HG02678 (cell line): Measurements from ENCODE around the gene CCDC106.

Source experiments
- ATAC-seq: cut with Tn5 transposase; IDR thresholded peaks from one replicate; pipeline ENCODE4 v1.9.1; 2021; ENCODE audit warnings: mild to moderate bottlenecking, moderate library complexity; ENCODE audit not compliant: unreplicated experiment

Gene CCDC106

GRCh38 chr19:55667006-55667381, 19.0 kb downstream of the CCDC106 start:
- no peak for ATAC-seq

GRCh38 chr19:55667511-55667910, 19.5 kb downstream of the CCDC106 start:
- ATAC-seq, result no peak

GRCh38 chr19:55667958-55668357, 19.9 kb downstream of the CCDC106 start:
- ATAC-seq, result no peak

- ATAC-seq, result no peak
Observed at GRCh38 chr19:55668603-55669348, 20.8 kb downstream of the CCDC106 start.

- no peak for ATAC-seq
Observed at GRCh38 chr19:55669418-55670279, 21.6 kb downstream of the CCDC106 start.

DNA sequence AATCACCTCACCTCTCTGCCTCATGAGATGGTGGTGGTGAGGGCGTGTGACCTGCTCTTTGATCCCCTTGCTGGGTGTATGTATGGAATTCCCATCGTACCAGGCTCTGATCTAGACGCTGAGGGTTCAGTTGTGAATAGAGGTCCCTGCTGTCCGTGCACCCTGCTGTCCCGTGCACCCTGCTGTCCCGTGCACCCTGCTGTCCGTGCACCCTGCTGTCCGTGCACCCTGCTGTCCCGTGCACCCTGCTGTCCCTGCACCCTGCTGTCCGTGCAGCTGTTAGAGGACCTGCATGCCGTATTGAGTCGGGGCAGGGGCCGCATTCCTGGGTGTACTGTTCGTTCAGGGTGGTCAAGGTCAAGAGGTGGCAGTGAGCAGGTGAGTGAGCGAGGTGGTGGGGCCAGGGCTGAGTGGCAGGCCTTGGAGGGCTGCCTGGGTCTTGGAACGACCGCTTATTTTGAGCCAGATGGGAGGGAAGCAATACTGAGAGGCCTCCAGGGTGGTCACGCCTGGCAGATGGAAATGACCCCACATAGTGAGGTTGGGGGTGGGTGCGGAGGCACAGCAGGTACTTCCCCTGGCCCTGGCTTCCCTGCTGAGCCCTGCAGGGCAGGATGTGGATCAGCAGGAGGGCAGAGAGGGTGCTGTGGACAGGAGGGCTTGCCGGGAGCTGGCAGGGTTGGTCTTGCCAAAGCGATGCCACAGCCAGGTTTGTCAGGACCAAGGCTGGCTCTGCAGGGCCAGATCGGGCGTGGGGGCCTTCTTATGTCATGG, 22.5 kb downstream of the CCDC106 start:
- ATAC-seq, result no peak

- ATAC-seq, result no peak
Observed at GRCh38 chr19:55671054-55671378, 23.0 kb downstream of the CCDC106 start.

GRCh38 chr19:55672418-55672817, 24.4 kb downstream of the CCDC106 start:
- no peak for ATAC-seq

DNA sequence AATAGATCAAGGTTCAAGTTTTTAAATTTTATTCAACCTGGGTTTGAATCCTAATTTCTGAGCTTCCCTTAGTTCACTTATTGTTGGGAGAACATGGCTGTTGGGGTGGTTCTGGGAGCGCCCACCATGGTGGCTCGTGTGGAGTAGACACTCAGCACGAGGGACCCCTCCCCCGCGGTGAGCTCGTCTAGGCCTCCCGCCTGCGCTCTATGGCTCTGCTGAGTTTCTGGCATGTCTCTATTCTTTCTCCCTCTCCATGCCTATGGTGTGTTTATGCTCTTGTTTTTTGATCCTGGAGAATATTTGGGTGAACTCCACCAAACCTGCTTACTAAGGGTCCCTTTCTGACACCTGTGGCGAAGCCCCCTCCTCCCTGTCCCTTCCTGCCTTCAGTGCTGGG, 25.5 kb downstream of the CCDC106 start:
- ATAC-seq, result no peak

DNA sequence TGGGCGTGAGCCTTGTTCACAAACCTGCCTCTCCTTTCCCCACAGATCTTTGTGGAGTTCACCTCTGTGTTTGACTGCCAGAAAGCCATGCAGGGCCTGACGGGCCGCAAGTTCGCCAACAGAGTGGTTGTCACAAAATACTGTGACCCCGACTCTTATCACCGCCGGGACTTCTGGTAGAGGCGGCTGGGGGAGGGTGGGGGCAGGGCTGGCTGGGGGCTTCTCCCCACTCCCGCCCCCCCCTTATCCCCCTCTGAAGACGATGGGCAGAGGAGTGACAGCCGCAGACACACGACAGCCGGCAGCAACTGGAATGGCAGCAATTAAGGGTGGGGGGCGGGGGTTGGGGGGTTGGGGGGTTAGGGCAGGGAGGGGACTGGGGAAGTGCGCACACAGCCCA, 25.9 kb downstream of the CCDC106 start:
- no peak for ATAC-seq

DNA sequence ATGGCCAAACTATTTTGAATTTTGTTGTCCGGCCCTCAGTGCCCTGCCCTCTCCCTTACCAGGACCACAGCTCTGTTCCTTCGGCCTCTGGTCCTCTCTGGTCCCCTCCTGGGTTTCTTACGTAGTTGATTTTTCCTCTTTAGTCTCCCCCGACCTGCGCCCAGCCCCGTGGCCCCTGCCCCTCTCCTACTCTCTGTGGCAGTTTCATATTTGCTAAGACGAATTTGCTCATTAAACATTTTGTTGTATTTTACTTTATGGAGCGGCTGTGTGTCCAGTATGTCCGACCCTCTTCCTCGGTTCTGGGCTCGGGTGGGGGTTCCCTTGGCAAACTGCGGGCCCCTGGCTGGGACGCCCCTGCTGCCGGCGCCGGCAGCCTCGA, 26.4 kb downstream of the CCDC106 start:
- ATAC-seq, result no peak

GRCh38 chr19:55674841-55675660, 27.0 kb downstream of the CCDC106 start, which contains the start of gene EPN1:
EPN1 (plus strand) TSS chr19:55675226; CDS start chr19:55678628, 3,402 bp downstream.
- ATAC-seq, result peak; percentile 68

DNA sequence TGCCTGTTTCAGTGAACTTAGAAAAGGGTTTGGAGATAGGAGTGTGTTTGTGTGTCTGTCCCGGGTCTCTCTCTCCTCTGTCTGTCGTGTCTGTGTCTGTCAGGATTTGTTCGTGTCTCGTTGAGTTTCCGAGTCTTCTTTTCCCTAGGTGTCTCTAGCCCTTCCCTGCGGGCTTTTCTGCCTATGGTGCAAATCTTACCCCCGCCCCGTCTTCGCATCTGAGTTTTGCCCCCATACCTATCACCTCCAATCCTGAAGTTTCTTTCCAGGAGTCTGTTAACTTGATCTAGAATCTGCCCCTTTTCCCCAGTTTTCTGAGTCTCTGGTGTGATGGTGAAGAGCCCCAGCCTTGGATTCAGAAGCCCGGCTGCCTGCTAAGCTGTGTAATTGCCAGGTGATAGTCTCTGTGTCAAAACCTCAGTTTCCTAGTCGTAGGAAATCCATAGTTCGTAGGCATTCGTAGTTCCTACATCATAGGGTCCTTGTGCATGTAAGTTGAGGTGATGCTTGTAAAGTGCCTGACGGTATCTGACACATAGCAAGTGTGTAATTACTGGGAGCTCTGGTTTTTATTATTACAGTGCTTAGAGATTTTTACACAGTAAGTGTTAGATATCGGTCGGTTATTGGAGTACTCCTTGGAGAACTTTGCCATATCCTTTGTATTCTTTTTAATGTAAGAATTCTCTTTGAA, 27.8 kb downstream of the CCDC106 start:
- ATAC-seq, result no peak

- no peak for ATAC-seq
Observed at GRCh38 chr19:55676383-55676782, 28.4 kb downstream of the CCDC106 start.

DNA sequence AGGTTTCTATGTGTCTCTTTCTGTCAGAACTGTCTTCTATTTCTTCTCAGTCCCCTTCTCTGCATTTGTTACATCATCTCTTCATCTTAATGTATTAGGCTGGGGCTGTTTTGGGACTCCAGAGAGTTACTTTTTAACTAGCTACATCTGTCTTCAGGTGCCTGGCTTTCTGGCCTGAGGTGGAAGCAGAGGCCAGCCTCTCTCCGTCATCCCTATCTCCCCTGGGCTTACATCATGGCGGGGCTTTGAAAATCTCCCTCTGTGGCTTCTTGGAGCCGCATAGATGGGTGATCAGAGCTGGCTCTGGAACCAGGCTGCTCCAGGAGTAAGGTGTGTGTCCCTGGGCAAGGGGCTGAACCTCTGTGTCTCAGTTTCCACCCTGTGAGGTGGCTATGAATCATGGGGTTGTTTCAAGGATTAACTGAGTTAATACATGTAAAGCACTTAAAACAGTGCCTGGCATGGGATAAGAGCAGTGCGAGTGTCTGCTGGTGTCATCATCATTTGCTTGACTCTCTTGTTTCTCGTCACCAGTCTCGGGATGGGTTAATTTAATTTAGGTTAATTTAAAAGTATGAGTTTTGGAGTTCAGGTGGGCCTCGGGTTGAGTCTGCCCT, 29.0 kb downstream of the CCDC106 start:
- ATAC-seq, result no peak

GRCh38 chr19:55677572-55678028, 29.6 kb downstream of the CCDC106 start:
- ATAC-seq, result no peak

DNA sequence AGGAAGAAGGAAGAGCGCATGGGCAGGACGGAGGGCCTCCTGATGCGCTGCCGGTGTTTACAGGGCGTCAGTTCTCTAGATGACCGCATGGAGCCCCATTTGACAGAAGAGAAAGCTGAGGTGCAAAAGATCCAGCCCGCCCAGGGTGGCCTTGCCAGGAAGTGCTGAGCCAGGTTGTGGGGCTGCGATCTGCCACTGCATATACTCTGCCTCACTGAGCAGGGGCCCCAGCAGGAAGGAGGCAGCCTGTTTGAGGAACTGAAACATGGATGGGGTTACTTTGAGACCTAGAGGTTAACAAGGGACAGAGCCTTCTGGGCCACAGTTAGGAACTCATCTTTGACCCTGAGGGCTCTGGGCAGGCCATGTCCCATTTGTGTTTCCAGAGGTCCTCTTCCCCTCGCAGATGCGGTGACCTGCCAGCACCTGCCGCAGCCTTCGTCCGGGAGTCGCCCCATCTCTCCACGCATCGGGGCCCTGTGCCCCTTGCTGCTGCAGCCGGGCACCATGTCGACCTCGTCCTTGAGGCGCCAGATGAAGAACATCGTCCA, 30.2 kb downstream of the CCDC106 start:
- peak; percentile 67 for ATAC-seq

- no peak for ATAC-seq
Observed at GRCh38 chr19:55679343-55680257, 31.6 kb downstream of the CCDC106 start.
